ENCODE measurements around the gene GSG1L. TPM values are rescaled to one million over a fixed set of nuclear protein-coding genes. Genes with fewer than 3 reads are reported as not detected.

Gene GSG1L
- total RNA-seq, 1 donor from 2014 or later, result not detected

- no peak for DNase-seq (ENCODE audit: low read depth)
- Histone ChIP-seq H3K4me3 (ENCODE audit: low read depth, low read length) (no peak overlapping the region), H3K27me3 (ENCODE audit: control insufficient read depth, insufficient read depth, low read length) (no peaks in the 10 kb centered on the region), H3K36me3 (ENCODE audit: control insufficient read depth, insufficient read depth, low read length) (peaks cover 2% of the 10 kb centered on the region)
- TF ChIP-seq, protein P1, sequence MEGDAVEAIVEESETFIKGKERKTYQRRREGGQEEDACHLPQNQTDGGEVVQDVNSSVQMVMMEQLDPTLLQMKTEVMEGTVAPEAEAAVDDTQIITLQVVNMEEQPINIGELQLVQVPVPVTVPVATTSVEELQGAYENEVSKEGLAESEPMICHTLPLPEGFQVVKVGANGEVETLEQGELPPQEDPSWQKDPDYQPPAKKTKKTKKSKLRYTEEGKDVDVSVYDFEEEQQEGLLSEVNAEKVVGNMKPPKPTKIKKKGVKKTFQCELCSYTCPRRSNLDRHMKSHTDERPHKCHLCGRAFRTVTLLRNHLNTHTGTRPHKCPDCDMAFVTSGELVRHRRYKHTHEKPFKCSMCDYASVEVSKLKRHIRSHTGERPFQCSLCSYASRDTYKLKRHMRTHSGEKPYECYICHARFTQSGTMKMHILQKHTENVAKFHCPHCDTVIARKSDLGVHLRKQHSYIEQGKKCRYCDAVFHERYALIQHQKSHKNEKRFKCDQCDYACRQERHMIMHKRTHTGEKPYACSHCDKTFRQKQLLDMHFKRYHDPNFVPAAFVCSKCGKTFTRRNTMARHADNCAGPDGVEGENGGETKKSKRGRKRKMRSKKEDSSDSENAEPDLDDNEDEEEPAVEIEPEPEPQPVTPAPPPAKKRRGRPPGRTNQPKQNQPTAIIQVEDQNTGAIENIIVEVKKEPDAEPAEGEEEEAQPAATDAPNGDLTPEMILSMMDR (IDR thresholded peaks at IDR 0.05; ENCODE audit: insufficient read depth, low read length, poor library complexity, severe bottlenecking), result no peak
Observed at GRCh38 chr16:27766236-27766925, 297.1 kb downstream of the GSG1L start.

DNA sequence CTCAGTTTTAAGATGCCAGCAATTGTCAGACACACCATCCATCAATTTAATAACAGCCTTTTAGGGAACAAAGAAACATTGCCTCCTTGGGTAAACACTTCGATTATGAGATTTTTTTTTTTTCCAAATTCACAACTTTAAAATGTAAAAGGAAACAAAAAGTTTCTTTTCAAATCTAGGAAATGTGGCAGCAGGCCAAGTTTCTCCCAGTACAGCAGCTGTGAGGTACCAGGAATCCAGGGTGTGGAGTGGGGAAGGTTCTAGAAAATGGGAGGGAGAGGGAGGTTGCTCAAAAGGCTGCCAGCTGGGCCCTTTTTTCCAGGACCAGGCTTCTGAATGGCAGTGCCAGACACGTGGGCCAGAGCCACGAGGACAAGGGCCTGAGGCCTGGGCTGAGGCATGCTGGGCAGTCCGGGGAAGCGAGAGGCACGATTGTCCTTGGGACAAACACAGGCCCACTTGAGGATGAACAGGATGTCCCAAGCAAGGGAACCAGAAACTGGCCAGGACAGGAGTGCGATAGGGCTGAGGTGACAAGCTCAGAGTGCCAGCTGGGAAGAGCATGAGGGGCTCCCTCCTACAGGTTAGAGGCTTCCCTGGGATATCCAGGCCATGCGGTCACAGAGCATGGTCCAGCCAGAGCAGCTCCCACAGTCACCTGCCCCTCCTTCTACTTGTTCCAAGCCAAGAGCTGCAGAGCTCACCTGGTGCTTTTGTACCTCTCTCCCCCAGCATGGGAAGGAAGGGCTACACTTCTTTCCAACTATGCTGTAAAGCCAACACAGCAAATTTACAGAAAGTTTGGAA lies 298.4 kb downstream of the GSG1L start:
- Histone ChIP-seq H3K4me3 (ENCODE audit: low read depth, low read length) (no peak overlapping the region), H3K27me3 (ENCODE audit: control insufficient read depth, insufficient read depth, low read length) (no peaks in the 10 kb centered on the region), H3K36me3 (ENCODE audit: control insufficient read depth, insufficient read depth, low read length) (peaks cover 2% of the 10 kb centered on the region)
- DNase-seq (ENCODE audit: low read depth), result no peak
- TF ChIP-seq, protein P1 (IDR thresholded peaks at IDR 0.05; ENCODE audit: insufficient read depth, low read length, poor library complexity, severe bottlenecking), result no peak

GRCh38 chr16:27764427-27764826 lies 299.1 kb downstream of the GSG1L start:
- no peak overlapping the region for H3K4me3 ChIP-seq (ENCODE audit: low read depth, low read length)
- no peaks in the 10 kb centered on the region for H3K27me3 ChIP-seq (ENCODE audit: control insufficient read depth, insufficient read depth, low read length)
- TF ChIP-seq, protein P1 (IDR thresholded peaks at IDR 0.05; ENCODE audit: insufficient read depth, low read length, poor library complexity, severe bottlenecking), result no peak
- DNase-seq (ENCODE audit: low read depth), result no peak
- peaks cover 2% of the 10 kb centered on the region for H3K36me3 ChIP-seq (ENCODE audit: control insufficient read depth, insufficient read depth, low read length)

- peak; percentile 49 for DNase-seq (ENCODE audit: low read depth)
- Histone ChIP-seq H3K4me3 (ENCODE audit: low read depth, low read length) (no peak overlapping the region), H3K27me3 (ENCODE audit: control insufficient read depth, insufficient read depth, low read length) (no peaks in the 10 kb centered on the region), H3K36me3 (ENCODE audit: control insufficient read depth, insufficient read depth, low read length) (peaks cover 2% of the 10 kb centered on the region)
- TF ChIP-seq, protein P1 (IDR thresholded peaks at IDR 0.05; ENCODE audit: insufficient read depth, low read length, poor library complexity, severe bottlenecking), result no peak
Observed at GRCh38 chr16:27762441-27762840, 301.1 kb downstream of the GSG1L start.

- H3K36me3 ChIP-seq (ENCODE audit: control insufficient read depth, insufficient read depth, low read length), result peaks cover 2% of the 10 kb centered on the region
- no peaks in the 10 kb centered on the region for H3K27me3 ChIP-seq (ENCODE audit: control insufficient read depth, insufficient read depth, low read length)
- no peak overlapping the region for H3K4me3 ChIP-seq (ENCODE audit: low read depth, low read length)
- TF ChIP-seq, protein P1 (IDR thresholded peaks at IDR 0.05; ENCODE audit: insufficient read depth, low read length, poor library complexity, severe bottlenecking), result no peak
- peak; percentile 45 for DNase-seq (ENCODE audit: low read depth)
Observed at GRCh38 chr16:27761816-27762215, 301.7 kb downstream of the GSG1L start.

Measured in kidney epithelial cell (primary cell).